Endothelial cell of umbilical vein (primary cell): ENCODE results near the gene RNF25.

Source experiments
- POLR2A ChIP-seq: IDR thresholded peaks from 2 replicates; pipeline ENCODE4 v1.6.1; 2012; ENCODE audit warnings: low read depth, mild to moderate bottlenecking, control low read depth, low read length
- TF ChIP-seq, protein P1 (sequence below), 2 donors: IDR thresholded peaks; 1 replicate in 1 of 2; 2 replicates in 1 of 2; pipeline ENCODE4 v1.5.1; 2011; ENCODE audit warnings: low read length in 2 of 2, mild to moderate bottlenecking in 2 of 2, moderate library complexity in 2 of 2, control low read depth in 1 of 2, inconsistent platforms in 1 of 2, low read depth in 1 of 2; ENCODE audit not compliant: insufficient read depth in 1 of 2; ENCODE audit errors: extremely low read depth in 1 of 2

DNA sequence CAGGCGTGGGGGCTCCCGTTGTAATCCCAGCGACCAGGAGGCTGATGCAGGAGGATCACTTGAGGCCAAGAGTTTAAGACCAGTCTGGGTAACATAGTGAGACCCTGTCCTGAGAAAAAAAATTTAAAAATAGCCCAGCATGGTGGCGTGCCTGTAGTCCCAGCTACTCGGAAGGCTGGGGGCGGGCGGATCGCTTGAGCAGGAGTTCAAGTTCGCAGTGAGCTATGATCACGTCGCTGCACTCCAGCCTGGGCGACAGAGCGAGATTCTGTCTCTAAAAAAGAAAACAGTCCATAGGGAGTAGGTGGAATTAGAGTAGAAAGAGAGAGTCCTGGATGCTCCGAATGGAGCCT, 38.5 kb upstream of the RNF25 start:
- TF ChIP-seq POLR2A = no peak
- TF ChIP-seq, protein P1, sequence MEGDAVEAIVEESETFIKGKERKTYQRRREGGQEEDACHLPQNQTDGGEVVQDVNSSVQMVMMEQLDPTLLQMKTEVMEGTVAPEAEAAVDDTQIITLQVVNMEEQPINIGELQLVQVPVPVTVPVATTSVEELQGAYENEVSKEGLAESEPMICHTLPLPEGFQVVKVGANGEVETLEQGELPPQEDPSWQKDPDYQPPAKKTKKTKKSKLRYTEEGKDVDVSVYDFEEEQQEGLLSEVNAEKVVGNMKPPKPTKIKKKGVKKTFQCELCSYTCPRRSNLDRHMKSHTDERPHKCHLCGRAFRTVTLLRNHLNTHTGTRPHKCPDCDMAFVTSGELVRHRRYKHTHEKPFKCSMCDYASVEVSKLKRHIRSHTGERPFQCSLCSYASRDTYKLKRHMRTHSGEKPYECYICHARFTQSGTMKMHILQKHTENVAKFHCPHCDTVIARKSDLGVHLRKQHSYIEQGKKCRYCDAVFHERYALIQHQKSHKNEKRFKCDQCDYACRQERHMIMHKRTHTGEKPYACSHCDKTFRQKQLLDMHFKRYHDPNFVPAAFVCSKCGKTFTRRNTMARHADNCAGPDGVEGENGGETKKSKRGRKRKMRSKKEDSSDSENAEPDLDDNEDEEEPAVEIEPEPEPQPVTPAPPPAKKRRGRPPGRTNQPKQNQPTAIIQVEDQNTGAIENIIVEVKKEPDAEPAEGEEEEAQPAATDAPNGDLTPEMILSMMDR (IDR thresholded peaks at IDR 0.05; ENCODE audit: extremely low read depth in 1 of 2, insufficient read depth in 1 of 2, low read depth in 1 of 2, low read length in 2 of 2) = no peak
